Calu3 (cell line): ENCODE results near the gene SIX3. TPM values are rescaled to one million over a fixed set of nuclear protein-coding genes. Genes with fewer than 3 reads are reported as not detected.

Source experiments
- BruUV-seq: library from RNA; stranded (reverse); fragments of 400-500 nt; replicated peaks from 2 replicates; lab custom pipeline; 2021; lab: Mats Ljungman, UMichigan
- CTCF ChIA-PET: fragments of 300-600 bp; sonication (Branson Sonifier 250); formaldehyde crosslinking; loops from one replicate; lab custom pipeline; 2022; ENCODE audit warnings: antibody characterized with exemption; lab: Charles Lee
- DNase-seq: peaks from one replicate; pipeline ENCODE4 v3.0.0; 2022
- H3K27ac Mint-ChIP-seq: one replicate; pipeline ENCODE4 v1.8.0; 2022; ENCODE audit warnings: mixed read lengths; ENCODE audit not compliant: unreplicated experiment
- H3K27me3 Mint-ChIP-seq: one replicate; pipeline ENCODE4 v1.8.0; 2022; ENCODE audit warnings: mixed read lengths; ENCODE audit not compliant: unreplicated experiment
- H3K36me3 Mint-ChIP-seq: one replicate; pipeline ENCODE4 v1.8.0; 2022; ENCODE audit warnings: mild to moderate bottlenecking, moderate library complexity, mixed read lengths; ENCODE audit not compliant: insufficient read depth, unreplicated experiment
- H3K4me1 Mint-ChIP-seq: one replicate; pipeline ENCODE4 v1.8.0; 2022; ENCODE audit warnings: mild to moderate bottlenecking, low read depth, mixed read lengths; ENCODE audit not compliant: unreplicated experiment
- H3K4me3 Mint-ChIP-seq: one replicate; pipeline ENCODE4 v1.8.0; 2022; ENCODE audit warnings: mild to moderate bottlenecking, low read depth, moderate library complexity, mixed read lengths; ENCODE audit not compliant: unreplicated experiment
- H3K9me3 Mint-ChIP-seq: one replicate; pipeline ENCODE4 v1.8.0; 2022; ENCODE audit warnings: low read depth, mixed read lengths; ENCODE audit not compliant: unreplicated experiment
- intact Hi-C: fragments of 100-400 bp; cut with micrococcal nuclease; formaldehyde crosslinking; loops from one replicate; pipeline ENCODE4 v1.10.0; 2022; ENCODE audit not compliant: unreplicated experiment
- total RNA-seq: library from RNA; stranded (reverse); gene quantifications from 2 replicates; pipeline ENCODE4 v1.2.3, GENCODE V29; 2022
- TF ChIP-seq, protein P1 (sequence below): fragments of 200-600 bp; IDR thresholded peaks from one replicate; pipeline ENCODE4 v1.8.0; 2022; ENCODE audit warnings: antibody characterized with exemption; ENCODE audit not compliant: unreplicated experiment

Gene SIX3
- total RNA-seq, 1 experiment from 2014 or later: not detected

DNA sequence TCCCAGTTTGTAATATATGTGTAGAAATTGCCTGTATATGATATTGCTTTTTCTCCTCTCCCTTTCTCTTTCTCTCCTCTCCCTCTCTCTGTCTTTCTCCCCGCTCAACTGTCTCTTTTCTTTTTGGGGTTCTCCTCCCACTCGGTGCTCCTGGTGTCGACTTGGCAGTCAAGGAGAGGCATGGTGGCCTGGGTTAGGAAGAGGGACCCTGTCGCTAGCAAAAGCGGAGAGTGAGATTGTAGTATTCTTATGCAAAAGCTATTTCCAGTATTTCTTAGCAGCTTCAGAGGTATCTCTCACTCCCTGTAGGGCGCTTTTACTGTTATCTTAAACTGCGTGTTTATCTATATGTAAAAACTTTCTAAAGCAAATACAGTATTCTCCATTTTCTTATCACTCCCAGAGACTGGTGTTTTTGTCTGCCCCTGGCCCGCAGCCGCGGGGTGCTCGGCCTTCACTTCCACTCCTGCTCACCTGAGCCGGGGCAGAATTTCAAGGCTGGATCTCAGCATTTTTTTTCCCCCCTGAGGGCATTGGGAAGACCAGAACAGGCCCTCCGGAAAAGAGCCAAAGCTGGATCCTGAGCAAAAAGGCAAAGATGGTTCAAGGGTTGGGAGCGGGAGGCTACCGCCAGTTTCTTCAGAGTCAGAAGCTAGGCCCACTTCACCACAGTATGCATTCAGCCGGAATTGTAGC, 4.3 kb downstream of the SIX3 start:
- TF ChIP-seq, protein P1, sequence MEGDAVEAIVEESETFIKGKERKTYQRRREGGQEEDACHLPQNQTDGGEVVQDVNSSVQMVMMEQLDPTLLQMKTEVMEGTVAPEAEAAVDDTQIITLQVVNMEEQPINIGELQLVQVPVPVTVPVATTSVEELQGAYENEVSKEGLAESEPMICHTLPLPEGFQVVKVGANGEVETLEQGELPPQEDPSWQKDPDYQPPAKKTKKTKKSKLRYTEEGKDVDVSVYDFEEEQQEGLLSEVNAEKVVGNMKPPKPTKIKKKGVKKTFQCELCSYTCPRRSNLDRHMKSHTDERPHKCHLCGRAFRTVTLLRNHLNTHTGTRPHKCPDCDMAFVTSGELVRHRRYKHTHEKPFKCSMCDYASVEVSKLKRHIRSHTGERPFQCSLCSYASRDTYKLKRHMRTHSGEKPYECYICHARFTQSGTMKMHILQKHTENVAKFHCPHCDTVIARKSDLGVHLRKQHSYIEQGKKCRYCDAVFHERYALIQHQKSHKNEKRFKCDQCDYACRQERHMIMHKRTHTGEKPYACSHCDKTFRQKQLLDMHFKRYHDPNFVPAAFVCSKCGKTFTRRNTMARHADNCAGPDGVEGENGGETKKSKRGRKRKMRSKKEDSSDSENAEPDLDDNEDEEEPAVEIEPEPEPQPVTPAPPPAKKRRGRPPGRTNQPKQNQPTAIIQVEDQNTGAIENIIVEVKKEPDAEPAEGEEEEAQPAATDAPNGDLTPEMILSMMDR: no peak
- DNase-seq: no peak
- no peak overlapping the region for H3K27ac Mint-ChIP-seq
- H3K4me3 Mint-ChIP-seq: no peak overlapping the region
- H3K9me3 Mint-ChIP-seq: no peaks in the 10 kb centered on the region
- CTCF ChIA-PET: no interaction called here
- H3K27me3 Mint-ChIP-seq: peaks cover 65% of the 10 kb centered on the region
- intact Hi-C loops: no loop called here
- peaks cover 14% of the 10 kb centered on the region for H3K36me3 Mint-ChIP-seq
- no TSS peak for BruUV-seq
- H3K4me1 Mint-ChIP-seq: peaks cover 26% of the 10 kb centered on the region

DNA sequence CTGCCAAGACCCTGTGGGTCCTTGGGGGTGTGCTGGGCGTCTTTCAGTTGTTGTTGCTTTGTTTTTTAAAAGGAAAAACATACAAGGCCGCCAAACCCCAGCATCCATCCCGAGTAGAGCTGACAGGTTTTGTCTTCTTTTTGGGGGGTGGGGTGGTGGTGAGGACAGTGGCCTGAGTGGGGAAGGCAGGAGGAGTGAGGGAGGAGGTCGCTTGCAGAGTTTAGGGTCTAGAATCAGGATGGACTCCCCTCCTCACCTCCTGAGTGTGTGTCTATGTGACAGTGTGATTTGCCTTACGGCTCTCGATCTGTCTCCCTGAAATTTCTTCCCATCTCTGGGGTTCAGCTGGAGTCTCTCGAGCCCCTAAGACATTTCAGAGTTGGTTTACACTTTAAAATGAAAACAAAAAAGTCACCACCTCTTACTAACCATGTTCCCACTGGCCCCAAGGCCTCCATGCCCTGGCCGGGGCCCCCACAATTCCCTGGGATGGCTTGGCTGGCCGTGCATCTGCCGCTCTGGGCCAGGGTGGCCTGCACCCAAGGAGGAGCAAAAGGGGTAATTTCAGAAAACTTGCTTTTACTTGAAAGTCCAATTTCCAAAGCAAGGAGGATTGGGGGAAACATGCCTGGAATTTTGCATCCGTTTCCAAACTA, 5.0 kb downstream of the SIX3 start:
- no TSS peak for BruUV-seq
- no peak overlapping the region for H3K4me3 Mint-ChIP-seq
- CTCF ChIA-PET: no interaction called here
- H3K36me3 Mint-ChIP-seq: peaks cover 10% of the 10 kb centered on the region
- no peaks in the 10 kb centered on the region for H3K9me3 Mint-ChIP-seq
- H3K4me1 Mint-ChIP-seq: peaks cover 24% of the 10 kb centered on the region
- no peak for DNase-seq
- intact Hi-C loops: no loop called here
- TF ChIP-seq, protein P1: no peak
- H3K27me3 Mint-ChIP-seq: peaks cover 65% of the 10 kb centered on the region
- H3K27ac Mint-ChIP-seq: no peak overlapping the region

DNA sequence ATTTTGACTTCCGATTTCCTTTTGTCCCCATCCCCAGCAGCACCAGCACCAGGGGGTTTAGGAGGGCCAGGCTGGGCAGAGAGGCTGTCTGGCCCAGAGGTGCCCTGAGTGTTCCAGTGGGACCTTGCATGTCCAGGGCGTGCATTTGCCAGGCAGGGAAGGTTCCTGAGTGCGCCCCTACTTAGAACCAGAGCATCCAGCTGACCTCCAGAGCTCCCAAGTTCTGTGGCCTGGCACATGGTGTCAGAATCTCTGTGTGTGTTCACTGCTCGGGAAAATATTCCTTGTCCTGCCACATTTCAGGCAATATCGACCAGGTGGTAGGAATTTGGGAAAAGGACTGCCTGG, 5.5 kb downstream of the SIX3 start:
- no TSS peak for BruUV-seq
- no peak for DNase-seq
- TF ChIP-seq, protein P1: no peak
- intact Hi-C loops: no loop called here
- peaks cover 65% of the 10 kb centered on the region for H3K27me3 Mint-ChIP-seq
- H3K27ac Mint-ChIP-seq: no peak overlapping the region
- H3K9me3 Mint-ChIP-seq: no peaks in the 10 kb centered on the region
- H3K4me3 Mint-ChIP-seq: no peak overlapping the region
- CTCF ChIA-PET: no interaction called here
- H3K36me3 Mint-ChIP-seq: peaks cover 5% of the 10 kb centered on the region
- peaks cover 19% of the 10 kb centered on the region for H3K4me1 Mint-ChIP-seq

DNA sequence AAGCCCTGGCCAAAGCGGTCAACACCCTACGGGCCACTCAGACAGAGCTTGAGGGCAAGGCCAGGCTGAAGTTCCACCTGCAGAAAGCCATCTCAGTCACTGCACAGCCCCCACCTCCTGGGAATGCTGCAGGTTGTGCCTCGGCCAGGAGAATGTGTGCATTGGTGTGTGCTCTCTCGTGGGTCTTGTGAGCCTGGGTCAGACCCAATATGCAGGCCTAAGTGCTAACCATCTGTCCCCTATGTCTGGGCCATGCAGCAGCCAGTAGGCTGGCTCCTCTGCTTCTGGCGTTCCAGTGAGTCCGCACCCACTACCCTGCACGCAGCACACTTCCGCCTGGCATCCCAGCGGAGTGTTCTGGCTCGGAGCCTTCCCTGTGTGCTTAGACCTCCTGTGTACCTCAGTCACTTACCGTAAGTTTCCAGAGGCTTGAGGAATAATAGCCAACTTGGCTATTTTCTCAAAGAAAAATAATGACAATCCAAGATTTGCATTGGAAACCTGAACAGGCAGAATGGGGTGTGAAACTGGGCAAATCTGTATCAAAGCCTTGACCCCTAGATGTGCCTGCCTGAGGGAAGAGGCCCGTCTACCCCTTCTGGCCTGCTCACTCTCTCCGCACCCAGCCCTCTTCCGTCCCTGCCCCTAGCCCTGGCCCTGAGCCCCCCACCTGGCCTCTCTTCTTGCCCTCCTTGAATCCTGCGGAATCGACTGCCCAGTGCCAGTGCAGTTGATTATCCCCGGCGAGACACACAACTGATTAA, 7.2 kb downstream of the SIX3 start:
- Mint-ChIP-seq H3K4me1 (peaks cover 18% of the 10 kb centered on the region), H3K4me3 (peak overlapping the region; percentile 52), H3K9me3 (no peaks in the 10 kb centered on the region), H3K27ac (no peak overlapping the region), H3K36me3 (no peaks in the 10 kb centered on the region), H3K27me3 (peaks cover 59% of the 10 kb centered on the region)
- intact Hi-C loops: no loop called here
- no TSS peak for BruUV-seq
- TF ChIP-seq, protein P1: no peak
- CTCF ChIA-PET: interaction anchor here (1.3 kb wide), 1 partner anchor 11 kb away, joined by 3 read pairs; no protein-coding TSS in a partner anchor
- DNase-seq: no peak
